Endothelial cell of umbilical vein (primary cell): ENCODE data around the gene AK8. TPM values are rescaled to one million over a fixed set of nuclear protein-coding genes. Genes with fewer than 3 reads are reported as not detected.

ENCODE experiments used
- BruUV-seq: library from RNA; stranded (reverse); fragments of 400-500 nt; replicated peaks from 2 replicates; lab custom pipeline; 2021; lab: Mats Ljungman, UMichigan
- CTCF ChIA-PET: fragments of 300-600, 350-600 bp; sonication (Branson Sonifier 250); formaldehyde crosslinking; loops from one replicate; lab custom pipeline; 2021; ENCODE audit warnings: antibody characterized with exemption, inconsistent platforms; lab: Charles Lee
- POLR2A ChIA-PET: fragments of 300-600, 350-600 bp; sonication (Branson Sonifier 250); formaldehyde crosslinking; loops from one replicate; lab custom pipeline; 2021; ENCODE audit warnings: antibody characterized with exemption, inconsistent platforms; lab: Charles Lee
- DNase-seq: peaks from one replicate; pipeline ENCODE4 v3.0.0-alpha.2; 2011; ENCODE audit warnings: low read depth, low spot score
- FAIRE-seq: peaks from 2 replicates; lab custom pipeline; 2011; peaks lifted over from hg19 to GRCh38; lab: Jason Lieb, UNC
- H2AFZ ChIP-seq: 2 replicates; pipeline ENCODE4 v1.6.0; 2012; ENCODE audit warnings: low read depth, low read length, control low read depth, inconsistent platforms
- H3K27ac ChIP-seq: 2 replicates; pipeline ENCODE4 v1.5.1; 2011; ENCODE audit warnings: low read depth, mild to moderate bottlenecking, control low read depth, low read length, moderate library complexity; ENCODE audit not compliant: insufficient read depth
- H3K27me3 ChIP-seq, 2 experiments: 2 replicates each; pipeline versions ENCODE4 v1.6.0 to v1.6.1; 2011; ENCODE audit warnings: low read length in 2 of 2, mixed read lengths in 1 of 2; ENCODE audit not compliant: control insufficient read depth in 2 of 2, insufficient read depth in 2 of 2
- H3K36me3 ChIP-seq, 2 experiments: 2 replicates in 1 of 2; 3 replicates in 1 of 2; pipeline ENCODE4 v1.5.1; 2011; ENCODE audit warnings: low read length in 2 of 2, mild to moderate bottlenecking in 1 of 2, moderate library complexity in 1 of 2; ENCODE audit not compliant: control insufficient read depth in 2 of 2, insufficient read depth in 2 of 2; ENCODE audit errors: extremely low read depth in 1 of 2
- H3K4me1 ChIP-seq: 3 replicates; pipeline ENCODE4 v1.5.1; 2011; ENCODE audit warnings: mild to moderate bottlenecking, low read length; ENCODE audit not compliant: control insufficient read depth, insufficient read depth; ENCODE audit errors: extremely low read depth
- H3K4me2 ChIP-seq: 2 replicates; pipeline ENCODE4 v1.6.1; 2011; ENCODE audit warnings: low read length, control low read depth, mixed read lengths; ENCODE audit not compliant: insufficient read depth
- H3K4me3 ChIP-seq, 3 experiments: fragments of 200-600 bp in 1 of 3; sonication (generic), shearing (Covaris generic) in 1 of 3; replicated peaks in 1 of 3; 2 replicates each; pipeline ENCODE4 v1.5.1; 2011 to 2016; ENCODE audit warnings: control low read depth in 3 of 3, low read length in 3 of 3, mild to moderate bottlenecking in 2 of 3, inconsistent platforms in 1 of 3, low read depth in 1 of 3, moderate library complexity in 1 of 3; ENCODE audit not compliant: insufficient read depth in 1 of 3
- H3K79me2 ChIP-seq: 2 replicates; pipeline ENCODE4 v1.6.0; 2012; ENCODE audit warnings: low read length, inconsistent platforms; ENCODE audit not compliant: control insufficient read depth, insufficient read depth
- H3K9ac ChIP-seq: replicated peaks from 2 replicates; pipeline ENCODE3; 2011; ENCODE audit warnings: low read length, control low read depth; ENCODE audit not compliant: insufficient read depth; ENCODE audit errors: extremely low read depth
- H3K9me1 ChIP-seq: replicated peaks from 3 replicates; pipeline ENCODE4 v1.6.0; 2011; ENCODE audit warnings: mild to moderate bottlenecking, low read length; ENCODE audit not compliant: control insufficient read depth, insufficient read depth; ENCODE audit errors: extremely low read depth
- H3K9me3 ChIP-seq: replicated peaks from 2 replicates; pipeline ENCODE4 v1.5.1; 2012; ENCODE audit warnings: low read length, inconsistent platforms; ENCODE audit not compliant: control insufficient read depth, insufficient read depth
- H4K20me1 ChIP-seq: replicated peaks from 2 replicates; pipeline ENCODE3; 2011; ENCODE audit warnings: mild to moderate bottlenecking, low read length; ENCODE audit not compliant: control insufficient read depth, insufficient read depth; ENCODE audit errors: extremely low read depth
- EZH2 ChIP-seq: IDR thresholded peaks from 2 replicates; pipeline ENCODE4 v1.6.1; 2012; ENCODE audit warnings: borderline replicate concordance, low read depth, mild to moderate bottlenecking, moderate library complexity, low read length, inconsistent platforms; ENCODE audit not compliant: severe bottlenecking
- FOS ChIP-seq: IDR thresholded peaks from 2 replicates; pipeline ENCODE4 v1.6.1; 2011; ENCODE audit warnings: mild to moderate bottlenecking, low read length, moderate library complexity, borderline replicate concordance; ENCODE audit not compliant: insufficient read depth
- GATA2 ChIP-seq: IDR thresholded peaks from 2 replicates; pipeline ENCODE4 v1.7.0; 2011; ENCODE audit warnings: low read depth, mild to moderate bottlenecking, moderate library complexity, mixed read lengths, low read length; ENCODE audit not compliant: insufficient read length, insufficient read depth
- JUN ChIP-seq: IDR thresholded peaks from 2 replicates; pipeline ENCODE4 v1.6.1; 2011; ENCODE audit warnings: borderline replicate concordance, low read depth; ENCODE audit not compliant: insufficient read length, insufficient read depth
- MYC ChIP-seq: IDR thresholded peaks from one replicate; pipeline ENCODE4 v1.6.1; 2011; ENCODE audit warnings: mild to moderate bottlenecking, low read depth, low read length
- POLR2A ChIP-seq: IDR thresholded peaks from 2 replicates; pipeline ENCODE4 v1.6.1; 2012; ENCODE audit warnings: low read depth, mild to moderate bottlenecking, control low read depth, low read length
- POLR2AphosphoS5 ChIP-seq: IDR thresholded peaks from 2 replicates; pipeline ENCODE4 v1.6.1; 2012; ENCODE audit warnings: low read depth, mild to moderate bottlenecking, control low read depth, low read length, moderate library complexity; ENCODE audit not compliant: insufficient read depth
- dilution Hi-C: fragments of 300-500 bp; cut with MboI; formaldehyde crosslinking; loops from one replicate; pipeline ENCODE4 v1.15.0; 2019; ENCODE audit warnings: low sequenced_read_pairs; ENCODE audit not compliant: extremely low pct_ligation_motif_present
- intact Hi-C: fragments of 100-400 bp; cut with micrococcal nuclease; formaldehyde crosslinking; loops from one replicate; pipeline ENCODE4 v1.10.0; 2022
- polyA plus RNA-seq, 4 experiments: library from polyadenylated mRNA; depleted of rRNA in 3 of 4; stranded (reverse) in 3 of 4; unstranded in 1 of 4; fragments of >200 nt; gene quantifications; 2 replicates each; pipeline versions ENCODE4 v1.2.1 to v1.2.3, GENCODE V29; 2011 to 2012; ENCODE audit warnings: missing spikeins in 1 of 4
- total RNA-seq: library from RNA; stranded (reverse); gene quantifications from 2 replicates; pipeline ENCODE4 v1.2.3, GENCODE V29; 2021
- TF ChIP-seq, protein P1 (sequence below), 2 donors: IDR thresholded peaks; 1 replicate in 1 of 2; 2 replicates in 1 of 2; pipeline ENCODE4 v1.5.1; 2011; ENCODE audit warnings: low read length in 2 of 2, mild to moderate bottlenecking in 2 of 2, moderate library complexity in 2 of 2, control low read depth in 1 of 2, inconsistent platforms in 1 of 2, low read depth in 1 of 2; ENCODE audit not compliant: insufficient read depth in 1 of 2; ENCODE audit errors: extremely low read depth in 1 of 2
- TF ChIP-seq, protein P2 (sequence below): IDR thresholded peaks from 2 replicates; pipeline ENCODE4 v1.6.1; 2011; ENCODE audit not compliant: insufficient read depth, insufficient read length

AK8 gene
- total and polyA plus RNA-seq, 2 donors (not counting 3 experiments of a cell fraction or from before 2014, with no cell fraction given), result 0.06 TPM; not detected in 1

DNA sequence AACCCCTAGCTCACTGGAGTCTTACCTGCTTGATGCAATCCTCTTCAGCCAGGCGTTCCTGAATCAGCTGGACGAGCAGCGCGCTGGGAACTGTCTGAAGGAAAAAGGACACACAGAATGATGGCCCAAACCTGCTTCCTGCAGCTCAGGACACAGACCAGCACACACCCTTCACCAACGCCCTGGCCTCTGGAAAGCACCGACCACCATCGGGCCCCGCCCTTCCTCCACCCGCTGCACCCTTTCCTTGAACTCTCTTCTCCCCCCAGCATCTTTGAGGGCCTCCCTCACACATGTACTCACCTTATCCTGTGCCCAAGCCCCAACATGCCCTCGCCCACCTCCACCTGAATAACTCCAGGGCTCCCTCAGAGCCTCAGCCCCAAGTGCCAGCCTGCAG is 23.3 kb downstream of the AK8 start:
- Histone ChIP-seq H3K9me1 (no peaks in the 10 kb centered on the region), H3K36me3 (no peaks in the 10 kb centered on the region), H3K4me3 (no peak overlapping the region), H3K9me3 (no peaks in the 10 kb centered on the region), H3K79me2 (no peaks in the 10 kb centered on the region), H3K27me3 (no peaks in the 10 kb centered on the region), H3K9ac (no peak overlapping the region), H3K4me2 (no peak overlapping the region), H2AFZ (no peak overlapping the region), H4K20me1 (no peaks in the 10 kb centered on the region), H3K4me1 (no peaks in the 10 kb centered on the region), H3K27ac (no peak overlapping the region)
- TF ChIP-seq FOS, result no peak
- no peak for TF ChIP-seq JUN
- TF ChIP-seq POLR2A, result no peak
- no peak for TF ChIP-seq POLR2AphosphoS5
- no peak for TF ChIP-seq GATA2
- no peak for TF ChIP-seq EZH2
- TF ChIP-seq, protein P1, sequence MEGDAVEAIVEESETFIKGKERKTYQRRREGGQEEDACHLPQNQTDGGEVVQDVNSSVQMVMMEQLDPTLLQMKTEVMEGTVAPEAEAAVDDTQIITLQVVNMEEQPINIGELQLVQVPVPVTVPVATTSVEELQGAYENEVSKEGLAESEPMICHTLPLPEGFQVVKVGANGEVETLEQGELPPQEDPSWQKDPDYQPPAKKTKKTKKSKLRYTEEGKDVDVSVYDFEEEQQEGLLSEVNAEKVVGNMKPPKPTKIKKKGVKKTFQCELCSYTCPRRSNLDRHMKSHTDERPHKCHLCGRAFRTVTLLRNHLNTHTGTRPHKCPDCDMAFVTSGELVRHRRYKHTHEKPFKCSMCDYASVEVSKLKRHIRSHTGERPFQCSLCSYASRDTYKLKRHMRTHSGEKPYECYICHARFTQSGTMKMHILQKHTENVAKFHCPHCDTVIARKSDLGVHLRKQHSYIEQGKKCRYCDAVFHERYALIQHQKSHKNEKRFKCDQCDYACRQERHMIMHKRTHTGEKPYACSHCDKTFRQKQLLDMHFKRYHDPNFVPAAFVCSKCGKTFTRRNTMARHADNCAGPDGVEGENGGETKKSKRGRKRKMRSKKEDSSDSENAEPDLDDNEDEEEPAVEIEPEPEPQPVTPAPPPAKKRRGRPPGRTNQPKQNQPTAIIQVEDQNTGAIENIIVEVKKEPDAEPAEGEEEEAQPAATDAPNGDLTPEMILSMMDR (IDR thresholded peaks at IDR 0.05; ENCODE audit: extremely low read depth in 1 of 2, insufficient read depth in 1 of 2, low read depth in 1 of 2, low read length in 2 of 2), result no peak
- TF ChIP-seq MYC, result no peak
- TF ChIP-seq, protein P2, sequence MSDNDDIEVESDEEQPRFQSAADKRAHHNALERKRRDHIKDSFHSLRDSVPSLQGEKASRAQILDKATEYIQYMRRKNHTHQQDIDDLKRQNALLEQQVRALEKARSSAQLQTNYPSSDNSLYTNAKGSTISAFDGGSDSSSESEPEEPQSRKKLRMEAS, result no peak
- ChIA-PET POLR2A (no interaction called here), CTCF (no interaction called here)
- intact Hi-C loops (no loop called here), dilution Hi-C loops (no loop called here)
- FAIRE-seq, result no peak
- no TSS peak for BruUV-seq
- DNase-seq, result no peak
